WTC11 (cell line): ENCODE results near the gene FCN3. TPM values are rescaled to one million over a fixed set of nuclear protein-coding genes. Genes with fewer than 3 reads are reported as not detected.

Experiments
- ATAC-seq: fragments of 200-7000 bp; cut with Tn5 transposase; 2 replicates; pipeline ENCODE4 v1.10.0; 2021; ENCODE audit warnings: mild to moderate bottlenecking, moderate library complexity
- CTCF ChIA-PET: fragments of 300-600 bp; sonication (Branson Sonifier 250); formaldehyde crosslinking; loops from one replicate; lab custom pipeline; 2021; ENCODE audit warnings: antibody characterized with exemption; lab: Charles Lee
- POLR2A ChIA-PET: fragments of 350-600 bp; sonication (Branson Sonifier 250); formaldehyde crosslinking; loops from one replicate; lab custom pipeline; 2021; ENCODE audit warnings: antibody characterized with exemption; lab: Charles Lee
- DNase-seq: peaks from one replicate; pipeline ENCODE4 v3.0.0; 2021; ENCODE audit warnings: low spot score
- H3K27ac Mint-ChIP-seq: 2 replicates; pipeline ENCODE4 v1.8.0; 2021; ENCODE audit warnings: mixed read lengths
- H3K27me3 Mint-ChIP-seq: 2 replicates; pipeline ENCODE4 v1.8.0; 2021; ENCODE audit warnings: low read depth, mild to moderate bottlenecking, moderate library complexity, mixed read lengths
- H3K36me3 Mint-ChIP-seq: 2 replicates; pipeline ENCODE4 v1.8.0; 2021; ENCODE audit warnings: mixed read lengths
- H3K4me1 Mint-ChIP-seq: 2 replicates; pipeline ENCODE4 v1.8.0; 2022; ENCODE audit warnings: mixed read lengths
- H3K4me3 Mint-ChIP-seq: 2 replicates; pipeline ENCODE4 v1.8.0; 2021; ENCODE audit warnings: mild to moderate bottlenecking, moderate library complexity, mixed read lengths
- H3K9me3 Mint-ChIP-seq: 2 replicates; pipeline ENCODE4 v1.8.0; 2021; ENCODE audit warnings: mixed read lengths
- CBFB ChIP-seq: sonication (generic); formaldehyde crosslinking; IDR thresholded peaks from 2 replicates; pipeline ENCODE4 v1.8.1; 2022; ENCODE audit warnings: mild to moderate bottlenecking, low read depth, missing genetic modification reagents
- FOXJ3 ChIP-seq: sonication (generic); formaldehyde crosslinking; IDR thresholded peaks from 2 replicates; pipeline ENCODE4 v1.9.0; 2021; ENCODE audit warnings: missing genetic modification reagents, mild to moderate bottlenecking, borderline replicate concordance
- FOXP1 ChIP-seq: sonication (generic); formaldehyde crosslinking; IDR thresholded peaks from 2 replicates; pipeline ENCODE4 v1.8.0; 2022; ENCODE audit warnings: missing genetic modification reagents, mild to moderate bottlenecking, moderate library complexity, borderline replicate concordance
- IRF2 ChIP-seq: sonication (generic); formaldehyde crosslinking; IDR thresholded peaks from 2 replicates; pipeline ENCODE4 v1.8.0; 2022; ENCODE audit warnings: low read depth, missing genetic modification reagents, borderline replicate concordance
- TP53 ChIP-seq: sonication (generic); formaldehyde crosslinking; IDR thresholded peaks from 2 replicates; pipeline ENCODE4 v1.8.1; 2023; ENCODE audit warnings: mild to moderate bottlenecking, missing genetic modification reagents
- ZBTB21 ChIP-seq: sonication (generic); formaldehyde crosslinking; IDR thresholded peaks from 2 replicates; pipeline ENCODE4 v1.8.1; 2023; ENCODE audit warnings: mild to moderate bottlenecking, missing genetic modification reagents, borderline replicate concordance
- ZNF121 ChIP-seq: sonication (generic); formaldehyde crosslinking; IDR thresholded peaks from 2 replicates; pipeline ENCODE4 v1.8.0; 2023; ENCODE audit warnings: missing genetic modification reagents
- ZNF232 ChIP-seq: sonication (generic); formaldehyde crosslinking; IDR thresholded peaks from 2 replicates; pipeline ENCODE4 v1.8.0; 2022; ENCODE audit warnings: mild to moderate bottlenecking, missing genetic modification reagents
- ZNF317 ChIP-seq: sonication (generic); formaldehyde crosslinking; IDR thresholded peaks from 2 replicates; pipeline ENCODE4 v1.8.1; 2023; ENCODE audit warnings: low read depth, mild to moderate bottlenecking, moderate library complexity, missing genetic modification reagents, borderline replicate concordance
- total RNA-seq: library from RNA; stranded (reverse); gene quantifications from 3 replicates; pipeline ENCODE4 v1.2.3, GENCODE V29; 2021
- TF ChIP-seq, protein P1 (sequence below): sonication (generic); formaldehyde crosslinking; IDR thresholded peaks from 2 replicates; pipeline ENCODE4 v1.8.0; 2023; ENCODE audit warnings: mild to moderate bottlenecking, missing genetic modification reagents
- TF ChIP-seq, protein P2 (sequence below): sonication (generic); formaldehyde crosslinking; IDR thresholded peaks from 2 replicates; pipeline ENCODE4 v1.8.0; 2022; ENCODE audit warnings: missing genetic modification reagents
- TF ChIP-seq, protein P3 (sequence below): sonication (generic); formaldehyde crosslinking; IDR thresholded peaks from 2 replicates; pipeline ENCODE4 v1.8.0; 2022; ENCODE audit warnings: mild to moderate bottlenecking, missing genetic modification reagents
- TF ChIP-seq, protein P4 (sequence below): sonication (generic); formaldehyde crosslinking; IDR thresholded peaks from 2 replicates; pipeline ENCODE4 v1.8.1; 2022; ENCODE audit warnings: mild to moderate bottlenecking, moderate library complexity, missing genetic modification reagents
- TF ChIP-seq, protein P5 (sequence below): sonication (generic); formaldehyde crosslinking; IDR thresholded peaks from 2 replicates; pipeline ENCODE4 v1.8.1; 2023; ENCODE audit warnings: mild to moderate bottlenecking, missing genetic modification reagents

The FCN3 gene
- total RNA-seq, 1 experiment from 2014 or later, result 0.98 TPM

DNA sequence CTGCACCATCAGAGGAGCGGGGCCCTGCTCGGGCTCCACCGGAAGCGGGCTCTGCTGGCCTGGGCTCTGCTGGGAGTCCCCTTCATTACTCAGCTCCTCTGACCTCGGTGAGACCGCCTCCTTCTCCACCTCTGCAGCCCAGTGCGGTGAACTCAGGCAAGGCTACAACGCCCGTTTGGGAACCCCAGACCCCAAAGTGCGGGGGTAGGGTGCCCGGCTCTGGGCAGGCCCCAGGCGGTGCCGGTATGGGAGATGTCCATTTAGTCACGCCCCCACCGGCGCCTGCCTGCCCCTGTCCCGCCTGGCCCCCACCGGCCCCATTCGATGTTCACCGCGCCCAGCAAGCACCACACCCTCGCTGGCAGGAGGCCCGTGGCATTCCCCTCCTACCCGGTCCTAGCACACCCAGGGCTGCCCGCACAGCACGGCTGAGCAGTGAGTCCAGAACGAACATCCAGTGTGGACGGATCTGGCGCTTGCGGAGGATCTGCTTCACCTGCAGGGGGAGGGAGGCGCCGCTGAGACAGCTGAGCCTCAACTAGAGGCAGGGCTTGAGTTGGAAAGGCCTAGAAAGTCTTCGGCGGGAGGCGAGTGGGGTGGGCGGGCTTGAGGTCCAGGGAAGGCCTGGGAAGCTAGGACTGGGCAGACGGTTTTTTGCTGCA, 17.9 kb downstream of the FCN3 start (continued):
- no peak for TF ChIP-seq ZNF232 (CRISPR knock-in tag)

DNA sequence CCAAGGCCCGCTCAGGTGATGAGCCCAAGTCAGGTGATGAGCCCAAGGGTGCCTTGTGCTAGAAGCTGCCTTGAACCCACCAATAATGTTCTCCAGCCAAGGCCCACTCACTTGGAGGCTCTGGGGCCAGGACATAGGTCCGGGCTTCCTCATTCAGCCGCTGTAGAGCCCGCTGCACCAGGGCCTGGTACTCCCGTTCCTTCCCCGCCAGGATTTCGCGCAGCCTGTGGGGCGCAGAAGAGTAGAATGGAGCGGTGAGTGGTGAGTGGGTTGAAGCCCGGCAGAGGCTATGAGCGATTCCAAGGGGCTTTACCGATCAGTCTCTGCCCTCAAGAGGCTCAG, 18.4 kb downstream of the FCN3 start:
- H3K9me3 Mint-ChIP-seq, result no peaks in the 10 kb centered on the region
- ChIA-PET POLR2A (no interaction called here), CTCF (interaction anchor here (0.6 to 11.0 kb wide), 16 partner anchors 10 to 402 kb away, joined by 3 to 258 read pairs (median 24); partner anchors contain the start of genes CD164L2, GPR3, MAP3K6 and SYTL1)
- no peaks in the 10 kb centered on the region for H3K36me3 Mint-ChIP-seq
- H3K27ac Mint-ChIP-seq, result no peak overlapping the region
- TF ChIP-seq, protein P1, sequence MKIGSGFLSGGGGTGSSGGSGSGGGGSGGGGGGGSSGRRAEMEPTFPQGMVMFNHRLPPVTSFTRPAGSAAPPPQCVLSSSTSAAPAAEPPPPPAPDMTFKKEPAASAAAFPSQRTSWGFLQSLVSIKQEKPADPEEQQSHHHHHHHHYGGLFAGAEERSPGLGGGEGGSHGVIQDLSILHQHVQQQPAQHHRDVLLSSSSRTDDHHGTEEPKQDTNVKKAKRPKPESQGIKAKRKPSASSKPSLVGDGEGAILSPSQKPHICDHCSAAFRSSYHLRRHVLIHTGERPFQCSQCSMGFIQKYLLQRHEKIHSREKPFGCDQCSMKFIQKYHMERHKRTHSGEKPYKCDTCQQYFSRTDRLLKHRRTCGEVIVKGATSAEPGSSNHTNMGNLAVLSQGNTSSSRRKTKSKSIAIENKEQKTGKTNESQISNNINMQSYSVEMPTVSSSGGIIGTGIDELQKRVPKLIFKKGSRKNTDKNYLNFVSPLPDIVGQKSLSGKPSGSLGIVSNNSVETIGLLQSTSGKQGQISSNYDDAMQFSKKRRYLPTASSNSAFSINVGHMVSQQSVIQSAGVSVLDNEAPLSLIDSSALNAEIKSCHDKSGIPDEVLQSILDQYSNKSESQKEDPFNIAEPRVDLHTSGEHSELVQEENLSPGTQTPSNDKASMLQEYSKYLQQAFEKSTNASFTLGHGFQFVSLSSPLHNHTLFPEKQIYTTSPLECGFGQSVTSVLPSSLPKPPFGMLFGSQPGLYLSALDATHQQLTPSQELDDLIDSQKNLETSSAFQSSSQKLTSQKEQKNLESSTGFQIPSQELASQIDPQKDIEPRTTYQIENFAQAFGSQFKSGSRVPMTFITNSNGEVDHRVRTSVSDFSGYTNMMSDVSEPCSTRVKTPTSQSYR (CRISPR knock-in tag), result no peak
- no peak for TF ChIP-seq TP53 (CRISPR knock-in tag)
- TF ChIP-seq, protein P2, sequence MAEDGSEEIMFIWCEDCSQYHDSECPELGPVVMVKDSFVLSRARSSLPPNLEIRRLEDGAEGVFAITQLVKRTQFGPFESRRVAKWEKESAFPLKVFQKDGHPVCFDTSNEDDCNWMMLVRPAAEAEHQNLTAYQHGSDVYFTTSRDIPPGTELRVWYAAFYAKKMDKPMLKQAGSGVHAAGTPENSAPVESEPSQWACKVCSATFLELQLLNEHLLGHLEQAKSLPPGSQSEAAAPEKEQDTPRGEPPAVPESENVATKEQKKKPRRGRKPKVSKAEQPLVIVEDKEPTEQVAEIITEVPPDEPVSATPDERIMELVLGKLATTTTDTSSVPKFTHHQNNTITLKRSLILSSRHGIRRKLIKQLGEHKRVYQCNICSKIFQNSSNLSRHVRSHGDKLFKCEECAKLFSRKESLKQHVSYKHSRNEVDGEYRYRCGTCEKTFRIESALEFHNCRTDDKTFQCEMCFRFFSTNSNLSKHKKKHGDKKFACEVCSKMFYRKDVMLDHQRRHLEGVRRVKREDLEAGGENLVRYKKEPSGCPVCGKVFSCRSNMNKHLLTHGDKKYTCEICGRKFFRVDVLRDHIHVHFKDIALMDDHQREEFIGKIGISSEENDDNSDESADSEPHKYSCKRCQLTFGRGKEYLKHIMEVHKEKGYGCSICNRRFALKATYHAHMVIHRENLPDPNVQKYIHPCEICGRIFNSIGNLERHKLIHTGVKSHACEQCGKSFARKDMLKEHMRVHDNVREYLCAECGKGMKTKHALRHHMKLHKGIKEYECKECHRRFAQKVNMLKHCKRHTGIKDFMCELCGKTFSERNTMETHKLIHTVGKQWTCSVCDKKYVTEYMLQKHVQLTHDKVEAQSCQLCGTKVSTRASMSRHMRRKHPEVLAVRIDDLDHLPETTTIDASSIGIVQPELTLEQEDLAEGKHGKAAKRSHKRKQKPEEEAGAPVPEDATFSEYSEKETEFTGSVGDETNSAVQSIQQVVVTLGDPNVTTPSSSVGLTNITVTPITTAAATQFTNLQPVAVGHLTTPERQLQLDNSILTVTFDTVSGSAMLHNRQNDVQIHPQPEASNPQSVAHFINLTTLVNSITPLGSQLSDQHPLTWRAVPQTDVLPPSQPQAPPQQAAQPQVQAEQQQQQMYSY (CRISPR knock-in tag), result peak; percentile 83
- peaks cover 25% of the 10 kb centered on the region for H3K4me1 Mint-ChIP-seq
- H3K27me3 Mint-ChIP-seq, result peaks cover 37% of the 10 kb centered on the region
- ATAC-seq (no peak), DNase-seq (no peak)
- no peak overlapping the region for H3K4me3 Mint-ChIP-seq

DNA sequence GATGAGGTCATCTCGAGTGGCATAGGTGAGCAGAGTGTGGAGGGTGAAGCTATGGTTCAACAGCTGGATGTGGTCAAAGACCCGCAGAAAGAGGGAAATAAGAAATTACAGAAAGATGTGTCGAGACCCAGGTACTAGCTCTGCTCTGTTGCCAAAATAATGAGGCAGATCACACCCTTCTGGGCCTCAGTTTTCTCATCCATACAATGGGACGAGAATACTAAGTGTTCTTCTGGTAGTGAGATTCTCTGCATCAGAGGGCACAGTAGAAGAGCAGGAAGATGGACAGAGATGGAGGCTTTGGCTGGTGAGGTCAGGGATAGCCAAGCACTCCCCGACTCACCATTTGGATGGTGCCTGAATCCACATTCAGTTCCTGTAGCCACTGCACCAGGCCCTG, 18.9 kb downstream of the FCN3 start:
- ChIA-PET POLR2A (no interaction called here), CTCF (interaction anchor here (0.6 to 11.0 kb wide), 8 partner anchors 13 to 201 kb away, joined by 3 to 258 read pairs (median 18); partner anchors contain the start of genes MAP3K6 and SYTL1)
- Mint-ChIP-seq H3K27ac (no peak overlapping the region), H3K27me3 (peaks cover 32% of the 10 kb centered on the region), H3K36me3 (no peaks in the 10 kb centered on the region), H3K4me1 (peaks cover 25% of the 10 kb centered on the region), H3K4me3 (no peak overlapping the region), H3K9me3 (no peaks in the 10 kb centered on the region)
- DNase-seq, result no peak
- ATAC-seq, result no peak
- TF ChIP-seq CBFB (no peak), ZBTB21 (CRISPR knock-in tag) (no peak)

DNA sequence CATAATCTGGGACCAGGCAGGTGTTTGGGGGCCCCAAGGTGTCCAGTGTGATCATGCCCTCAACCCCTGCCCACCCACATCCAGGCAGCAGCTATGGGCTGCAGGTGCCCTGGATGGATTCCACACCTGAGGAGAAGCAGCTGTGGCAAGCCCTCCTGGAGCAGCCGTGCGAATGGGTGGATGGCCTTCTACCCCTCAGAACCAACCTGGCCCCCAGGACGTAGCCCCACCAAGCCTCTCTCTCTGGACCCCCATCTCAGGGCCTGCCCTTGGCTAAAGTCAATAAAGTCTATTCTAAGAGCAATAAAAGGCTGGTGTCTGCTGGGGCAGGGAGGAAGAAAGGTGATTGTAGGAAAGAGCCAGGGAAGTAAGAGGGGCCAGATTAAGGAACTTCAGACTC, 21.0 kb downstream of the FCN3 start:
- Mint-ChIP-seq H3K9me3 (no peaks in the 10 kb centered on the region), H3K27me3 (peaks cover 24% of the 10 kb centered on the region), H3K36me3 (no peaks in the 10 kb centered on the region), H3K4me1 (peaks cover 22% of the 10 kb centered on the region), H3K4me3 (no peak overlapping the region), H3K27ac (no peak overlapping the region)
- ChIA-PET POLR2A (interaction anchor here (0.7 kb wide), 1 partner anchor 239 kb away, joined by 6 read pairs; no protein-coding TSS in a partner anchor), CTCF (interaction anchor here (1.0 to 11.0 kb wide), 3 partner anchors 15 to 55 kb away, joined by 4 to 258 read pairs (median 100); partner anchors contain the start of gene MAP3K6)
- DNase-seq (no peak), ATAC-seq (no peak)
- TF ChIP-seq, protein P3, sequence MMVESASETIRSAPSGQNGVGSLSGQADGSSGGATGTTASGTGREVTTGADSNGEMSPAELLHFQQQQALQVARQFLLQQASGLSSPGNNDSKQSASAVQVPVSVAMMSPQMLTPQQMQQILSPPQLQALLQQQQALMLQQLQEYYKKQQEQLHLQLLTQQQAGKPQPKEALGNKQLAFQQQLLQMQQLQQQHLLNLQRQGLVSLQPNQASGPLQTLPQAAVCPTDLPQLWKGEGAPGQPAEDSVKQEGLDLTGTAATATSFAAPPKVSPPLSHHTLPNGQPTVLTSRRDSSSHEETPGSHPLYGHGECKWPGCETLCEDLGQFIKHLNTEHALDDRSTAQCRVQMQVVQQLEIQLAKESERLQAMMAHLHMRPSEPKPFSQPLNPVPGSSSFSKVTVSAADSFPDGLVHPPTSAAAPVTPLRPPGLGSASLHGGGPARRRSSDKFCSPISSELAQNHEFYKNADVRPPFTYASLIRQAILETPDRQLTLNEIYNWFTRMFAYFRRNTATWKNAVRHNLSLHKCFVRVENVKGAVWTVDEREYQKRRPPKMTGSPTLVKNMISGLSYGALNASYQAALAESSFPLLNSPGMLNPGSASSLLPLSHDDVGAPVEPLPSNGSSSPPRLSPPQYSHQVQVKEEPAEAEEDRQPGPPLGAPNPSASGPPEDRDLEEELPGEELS (CRISPR knock-in tag), result no peak
- TF ChIP-seq, protein P4, sequence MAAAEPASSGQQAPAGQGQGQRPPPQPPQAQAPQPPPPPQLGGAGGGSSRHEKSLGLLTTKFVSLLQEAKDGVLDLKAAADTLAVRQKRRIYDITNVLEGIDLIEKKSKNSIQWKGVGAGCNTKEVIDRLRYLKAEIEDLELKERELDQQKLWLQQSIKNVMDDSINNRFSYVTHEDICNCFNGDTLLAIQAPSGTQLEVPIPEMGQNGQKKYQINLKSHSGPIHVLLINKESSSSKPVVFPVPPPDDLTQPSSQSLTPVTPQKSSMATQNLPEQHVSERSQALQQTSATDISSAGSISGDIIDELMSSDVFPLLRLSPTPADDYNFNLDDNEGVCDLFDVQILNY, result no peak
- no peak for TF ChIP-seq ZNF317 (CRISPR knock-in tag)
- TF ChIP-seq FOXP1 (CRISPR knock-in tag), result no peak
- TF ChIP-seq, protein P1 (CRISPR knock-in tag), result no peak
- TF ChIP-seq IRF2 (CRISPR knock-in tag), result no peak
- TF ChIP-seq FOXJ3 (CRISPR knock-in tag), result no peak
- TF ChIP-seq, protein P5, sequence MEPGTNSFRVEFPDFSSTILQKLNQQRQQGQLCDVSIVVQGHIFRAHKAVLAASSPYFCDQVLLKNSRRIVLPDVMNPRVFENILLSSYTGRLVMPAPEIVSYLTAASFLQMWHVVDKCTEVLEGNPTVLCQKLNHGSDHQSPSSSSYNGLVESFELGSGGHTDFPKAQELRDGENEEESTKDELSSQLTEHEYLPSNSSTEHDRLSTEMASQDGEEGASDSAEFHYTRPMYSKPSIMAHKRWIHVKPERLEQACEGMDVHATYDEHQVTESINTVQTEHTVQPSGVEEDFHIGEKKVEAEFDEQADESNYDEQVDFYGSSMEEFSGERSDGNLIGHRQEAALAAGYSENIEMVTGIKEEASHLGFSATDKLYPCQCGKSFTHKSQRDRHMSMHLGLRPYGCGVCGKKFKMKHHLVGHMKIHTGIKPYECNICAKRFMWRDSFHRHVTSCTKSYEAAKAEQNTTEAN (CRISPR knock-in tag), result no peak
- no peak for TF ChIP-seq ZNF121 (CRISPR knock-in tag)
